AG09319 (cell line): ENCODE data around the gene MRPL54.
"Not testable (repeated sequence)": the region's sequence is repeated elsewhere in the genome, so short reads cannot be mapped to it uniquely, and the experiment has no call there.

Experiments used
- DNase-seq: peaks from one replicate; pipeline ENCODE4 v3.0.0-alpha.2; 2010; ENCODE audit warnings: low read depth; ENCODE audit errors: extremely low read depth
- TF ChIP-seq, protein P1 (sequence below): IDR thresholded peaks from 2 replicates; pipeline ENCODE4 v1.5.1; 2011; ENCODE audit warnings: low read depth, mild to moderate bottlenecking, inconsistent platforms, low read length, moderate library complexity

MRPL54 gene

GRCh38 chr19:3753631-3754410 is 8.7 kb upstream of the MRPL54 start:
- DNase-seq: no peak
- TF ChIP-seq, protein P1, sequence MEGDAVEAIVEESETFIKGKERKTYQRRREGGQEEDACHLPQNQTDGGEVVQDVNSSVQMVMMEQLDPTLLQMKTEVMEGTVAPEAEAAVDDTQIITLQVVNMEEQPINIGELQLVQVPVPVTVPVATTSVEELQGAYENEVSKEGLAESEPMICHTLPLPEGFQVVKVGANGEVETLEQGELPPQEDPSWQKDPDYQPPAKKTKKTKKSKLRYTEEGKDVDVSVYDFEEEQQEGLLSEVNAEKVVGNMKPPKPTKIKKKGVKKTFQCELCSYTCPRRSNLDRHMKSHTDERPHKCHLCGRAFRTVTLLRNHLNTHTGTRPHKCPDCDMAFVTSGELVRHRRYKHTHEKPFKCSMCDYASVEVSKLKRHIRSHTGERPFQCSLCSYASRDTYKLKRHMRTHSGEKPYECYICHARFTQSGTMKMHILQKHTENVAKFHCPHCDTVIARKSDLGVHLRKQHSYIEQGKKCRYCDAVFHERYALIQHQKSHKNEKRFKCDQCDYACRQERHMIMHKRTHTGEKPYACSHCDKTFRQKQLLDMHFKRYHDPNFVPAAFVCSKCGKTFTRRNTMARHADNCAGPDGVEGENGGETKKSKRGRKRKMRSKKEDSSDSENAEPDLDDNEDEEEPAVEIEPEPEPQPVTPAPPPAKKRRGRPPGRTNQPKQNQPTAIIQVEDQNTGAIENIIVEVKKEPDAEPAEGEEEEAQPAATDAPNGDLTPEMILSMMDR: no peak

DNA sequence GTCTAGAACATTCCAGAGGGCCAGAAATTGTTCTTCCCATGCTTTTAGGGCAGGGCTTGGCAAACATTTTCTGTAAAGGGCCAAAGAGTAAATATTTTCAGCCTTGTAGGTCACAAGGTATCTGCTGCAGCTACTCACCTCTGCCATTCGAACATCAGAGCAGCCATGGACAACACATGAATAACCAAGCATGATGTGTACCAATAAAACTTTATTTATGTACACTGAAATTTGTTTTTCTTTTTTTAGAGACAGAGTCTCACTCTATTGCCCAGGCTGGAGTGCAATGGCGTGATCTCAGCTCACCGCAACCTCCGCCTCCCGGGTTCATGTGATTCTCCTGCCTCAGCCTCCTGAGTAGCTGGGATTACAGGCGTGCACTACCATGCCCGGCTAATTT is 4.8 kb upstream of the MRPL54 start:
- not testable (repeated sequence) for DNase-seq

DNA sequence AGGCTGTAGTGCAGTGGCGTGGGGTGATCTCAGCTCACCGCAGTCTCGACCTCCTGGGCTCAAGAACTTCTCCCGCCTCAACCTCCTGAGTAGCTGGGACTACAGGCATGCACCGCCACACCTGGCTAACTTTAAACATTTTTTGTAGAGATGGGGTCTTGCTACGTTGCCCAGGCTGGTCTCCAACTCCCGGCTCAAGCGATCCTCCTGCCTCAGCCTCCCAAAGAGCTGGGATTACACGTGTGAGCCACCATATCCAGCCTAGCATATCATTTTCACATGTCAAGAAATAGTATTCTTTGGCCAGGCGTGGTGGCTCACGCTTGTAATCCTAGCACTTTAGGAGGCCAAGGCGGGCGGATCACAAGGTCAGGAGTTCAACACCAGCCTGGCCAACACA is 4.2 kb upstream of the MRPL54 start:
- not testable (repeated sequence) for DNase-seq

DNA sequence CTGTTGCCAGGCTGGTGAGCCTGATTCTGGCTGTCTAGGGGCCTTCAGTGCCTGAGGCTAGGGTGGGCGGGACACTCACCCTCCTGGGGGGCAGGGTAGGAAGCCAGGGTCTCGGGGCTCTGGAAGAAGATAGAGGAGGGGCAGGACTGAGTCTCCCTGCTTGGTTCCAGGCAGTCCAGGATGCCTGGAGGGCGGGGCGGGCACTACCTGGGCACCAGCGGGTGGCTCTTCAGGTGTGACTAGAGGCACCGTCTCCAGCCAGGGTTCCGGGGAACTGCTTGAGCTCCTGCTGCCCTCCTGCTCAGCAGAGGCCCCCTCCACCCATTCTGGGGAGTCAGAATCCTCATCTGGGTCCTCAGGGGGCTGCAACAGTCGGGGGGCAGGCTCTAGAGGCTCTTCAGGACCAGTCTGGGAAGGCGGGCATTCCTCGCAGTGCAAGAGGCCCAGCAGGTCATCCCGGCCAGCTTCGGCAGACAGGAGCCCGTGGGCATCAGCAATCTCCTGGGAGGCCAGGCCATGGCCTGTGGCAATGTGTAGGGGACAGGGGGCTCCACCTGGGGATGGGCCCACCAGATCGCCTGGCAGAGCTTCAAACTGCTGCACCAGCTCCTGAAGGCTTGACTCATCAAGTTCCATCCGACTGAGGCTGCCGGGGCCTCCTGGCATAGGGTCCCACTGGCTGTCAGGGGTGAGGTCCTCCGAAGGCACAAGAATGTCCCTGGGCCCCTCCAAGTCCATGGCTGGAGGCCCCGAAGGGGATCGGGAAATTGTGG is 2.8 kb upstream of the MRPL54 start:
- TF ChIP-seq, protein P1: no peak
- DNase-seq: no peak

- TF ChIP-seq, protein P1: no peak
- no peak for DNase-seq
These were observed 1.6 kb upstream of the MRPL54 start for GRCh38 chr19:3760871-3761361.

DNA sequence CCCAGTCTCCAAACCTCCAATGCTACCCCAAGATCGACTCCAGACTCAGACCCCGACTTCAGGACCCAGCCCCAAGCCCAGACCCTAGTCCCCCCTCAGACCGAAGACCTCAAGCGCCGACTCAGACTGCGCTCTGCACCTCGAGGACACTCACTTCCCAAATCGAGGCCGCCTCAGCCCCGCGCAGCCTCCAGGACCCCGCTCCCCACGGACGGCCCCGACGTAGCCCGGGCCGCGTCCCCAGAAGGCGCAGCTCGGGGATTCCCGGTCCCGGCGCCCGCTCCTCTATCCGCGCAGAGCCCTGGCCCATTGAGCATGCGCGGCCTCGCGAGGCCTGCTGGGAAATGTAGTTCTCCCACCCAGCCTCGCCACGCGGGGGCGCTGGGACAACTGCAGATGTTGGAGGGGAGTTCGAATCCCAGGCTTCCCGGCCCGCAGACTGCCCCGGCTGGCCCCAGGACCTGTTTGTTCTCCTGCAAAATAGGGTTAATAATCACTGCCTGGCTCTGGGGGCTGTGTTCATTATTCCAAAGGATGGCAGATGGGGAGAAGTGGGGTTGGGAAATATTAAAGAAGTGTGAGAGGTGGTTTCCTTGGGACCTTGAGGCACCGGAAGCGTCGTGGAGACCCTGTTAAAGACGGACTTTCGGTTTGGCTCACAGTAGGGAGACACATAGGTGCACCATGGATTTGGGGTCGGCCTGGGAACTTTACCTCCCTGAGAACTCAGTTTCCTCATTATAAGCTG is 926 bp upstream of the MRPL54 start, which contains the start of gene APBA3:
Gene APBA3, minus strand, starts transcription at position 311 of the 748 bp plus-strand sequence. CDS start 1,428 bp downstream, outside the sequence.
- DNase-seq: peak; percentile 71
- TF ChIP-seq, protein P1: peak; percentile 70

GRCh38 chr19:3762130-3762473 is 380 bp upstream of the MRPL54 start:
- TF ChIP-seq, protein P1: no peak
- no peak for DNase-seq

DNA sequence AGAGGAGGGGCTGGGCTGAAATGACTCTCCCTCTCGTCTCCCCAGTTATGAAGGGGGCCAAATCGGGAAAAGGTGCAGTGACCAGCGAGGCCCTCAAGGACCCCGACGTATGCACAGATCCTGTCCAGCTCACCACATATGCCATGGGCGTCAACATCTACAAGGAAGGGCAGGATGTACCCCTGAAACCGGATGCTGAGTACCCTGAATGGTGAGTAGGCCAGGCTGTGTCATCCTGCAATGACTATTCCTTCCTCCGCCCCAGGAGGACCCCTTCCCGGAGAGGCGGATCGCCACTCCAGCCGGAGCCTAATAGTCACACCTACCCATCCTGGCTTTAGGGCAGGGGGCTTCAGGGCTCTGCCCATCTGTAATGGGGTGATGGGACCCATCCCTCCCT is 2.6 kb downstream of the MRPL54 start:
- DNase-seq: no peak
- TF ChIP-seq, protein P1: no peak

GRCh38 chr19:3765757-3766156 is 3.3 kb downstream of the MRPL54 start:
- not testable (repeated sequence) for DNase-seq
